Activated naive CD4-positive, alpha-beta T cell treated with anti-CD3 and anti-CD28 coated beads, Interleukin-2, amount 50 U/mL, for 16 hours (primary cell): ENCODE results near the gene AARS1.
"Not testable (repeated sequence)": the region's sequence is repeated elsewhere in the genome, so short reads cannot be mapped to it uniquely, and the experiment has no call there.

Experiments
- DNase-seq: peaks from one replicate; pipeline ENCODE4 v3.0.0-alpha.2; 2020

AARS1 gene

DNA sequence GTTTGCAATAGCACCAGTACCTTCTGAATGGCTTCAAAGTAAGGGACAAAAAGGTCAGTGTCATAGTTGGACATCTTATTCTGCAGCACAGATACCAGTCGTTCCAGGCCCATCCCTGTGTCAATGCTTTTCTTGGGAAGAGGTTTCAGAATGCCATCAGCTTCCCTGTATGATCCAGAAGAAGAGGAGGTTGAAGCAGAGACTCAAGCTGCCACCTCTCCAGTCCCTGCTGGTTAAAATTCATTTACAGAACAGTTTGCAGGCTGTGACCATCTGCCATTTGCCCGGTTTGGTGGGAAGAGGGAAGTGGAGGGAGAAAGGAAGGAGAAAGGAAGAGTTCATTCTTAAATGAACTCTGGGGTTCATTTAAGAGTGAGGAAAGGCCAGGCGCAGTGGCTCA lies 19.1 kb downstream of the AARS1 start:
- no peak for DNase-seq

DNA sequence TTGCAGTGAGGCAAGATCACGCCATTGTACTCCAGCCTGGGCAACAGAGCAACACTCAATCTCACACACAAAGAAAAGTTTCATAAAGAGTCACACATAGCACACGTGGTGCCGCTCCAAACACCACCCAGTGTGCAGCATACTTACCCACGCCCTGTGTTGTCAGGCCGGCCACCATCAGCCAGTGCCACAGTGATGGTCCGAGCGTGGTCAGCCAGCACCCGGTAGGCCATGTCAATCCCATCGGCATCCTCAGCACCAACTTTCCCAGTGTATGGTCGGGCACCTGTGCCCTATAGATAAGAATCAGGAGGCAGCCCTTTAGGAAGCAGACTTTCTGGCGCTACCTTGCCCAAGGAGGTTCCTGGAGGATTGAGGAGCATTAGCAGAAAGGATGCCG lies 19.8 kb downstream of the AARS1 start:
- DNase-seq = no peak

- DNase-seq = not testable (repeated sequence)
Observed at GRCh38 chr16:70267922-70268321, 21.4 kb downstream of the AARS1 start.

- no peak for DNase-seq
Observed at GRCh38 chr16:70267516-70267915, 21.8 kb downstream of the AARS1 start.

- not testable (repeated sequence) for DNase-seq
Observed at GRCh38 chr16:70259903-70260302, 29.4 kb downstream of the AARS1 start.

- DNase-seq = no peak
Observed at GRCh38 chr16:70258946-70259345, 30.4 kb downstream of the AARS1 start.

DNA sequence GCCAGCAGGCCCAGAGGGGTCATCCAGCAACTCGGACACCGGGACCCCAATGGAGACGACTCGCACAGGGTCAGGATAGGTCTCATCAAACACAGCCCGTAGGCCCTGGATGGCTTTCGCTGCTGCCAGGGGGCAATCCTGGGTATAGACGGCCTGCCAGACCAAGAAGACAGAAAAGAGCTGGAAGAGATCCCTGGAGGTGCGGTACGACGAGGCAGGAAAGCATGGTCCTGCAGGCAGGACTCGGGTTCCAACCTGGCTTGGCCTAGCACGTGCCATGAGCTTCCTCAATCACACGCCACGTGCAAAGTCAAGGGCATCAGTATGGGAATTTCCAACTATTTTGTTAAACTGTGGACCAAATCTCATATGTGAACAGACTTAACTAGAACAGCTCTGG lies 31.2 kb downstream of the AARS1 start:
- DNase-seq = no peak

- DNase-seq = no peak
Observed at GRCh38 chr16:70257391-70257790, 31.9 kb downstream of the AARS1 start.

GRCh38 chr16:70255574-70255973 lies 33.7 kb downstream of the AARS1 start:
- DNase-seq = no peak

DNA sequence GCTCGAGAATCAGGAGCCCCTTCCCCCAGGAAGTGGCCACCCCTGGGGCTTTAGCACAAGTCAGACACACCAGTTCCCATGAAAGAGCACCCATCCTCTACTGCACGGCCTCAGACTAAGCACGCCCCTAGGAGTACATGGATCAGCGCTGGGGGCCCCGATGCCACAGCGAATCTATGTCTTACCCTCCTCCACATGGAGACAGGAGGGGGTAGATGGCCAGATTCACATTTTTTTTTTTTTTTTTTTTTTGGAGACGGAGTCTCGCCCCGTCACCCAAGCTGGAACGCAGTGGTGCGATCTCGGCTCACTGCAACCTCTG lies 34.4 kb downstream of the AARS1 start:
- DNase-seq = no peak

DNA sequence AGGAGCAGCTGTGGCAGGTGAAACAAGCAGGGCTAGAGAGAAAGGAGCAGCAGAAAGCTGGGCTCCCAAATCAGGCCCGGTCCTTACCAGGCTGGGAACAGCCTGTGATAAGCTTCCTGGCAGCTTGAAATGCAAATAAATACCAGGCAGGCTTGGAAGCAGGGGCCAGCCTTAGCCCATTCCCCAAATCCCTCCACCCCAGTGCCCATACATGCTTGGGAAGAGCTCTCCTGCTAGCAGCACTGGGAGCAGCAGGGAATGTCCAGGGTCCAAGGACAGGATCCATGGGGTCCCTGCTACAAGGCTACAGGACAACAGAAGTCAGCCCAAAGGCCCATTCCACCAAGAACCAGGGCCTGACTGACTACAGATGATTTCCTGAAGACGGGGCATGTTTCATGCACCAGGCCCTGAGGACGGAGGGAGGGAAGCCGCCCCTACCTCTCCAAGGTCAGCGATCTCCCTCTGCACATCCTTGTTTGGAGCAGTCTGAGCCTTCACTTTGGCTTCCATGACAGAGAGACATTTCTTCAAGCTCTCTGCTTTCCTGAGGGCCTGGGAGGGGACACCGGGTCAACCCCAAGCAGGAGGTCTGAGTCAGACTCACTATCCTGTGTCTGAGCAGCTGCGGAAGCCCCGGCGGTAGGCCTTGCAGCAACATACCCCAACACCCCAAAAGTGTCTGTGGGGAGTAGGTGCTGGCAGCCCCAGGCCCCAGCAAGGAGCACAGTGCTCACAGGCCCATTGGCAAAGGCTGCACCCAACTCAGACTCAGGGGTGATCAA lies 34.9 kb downstream of the AARS1 start:
- DNase-seq = no peak

DNA sequence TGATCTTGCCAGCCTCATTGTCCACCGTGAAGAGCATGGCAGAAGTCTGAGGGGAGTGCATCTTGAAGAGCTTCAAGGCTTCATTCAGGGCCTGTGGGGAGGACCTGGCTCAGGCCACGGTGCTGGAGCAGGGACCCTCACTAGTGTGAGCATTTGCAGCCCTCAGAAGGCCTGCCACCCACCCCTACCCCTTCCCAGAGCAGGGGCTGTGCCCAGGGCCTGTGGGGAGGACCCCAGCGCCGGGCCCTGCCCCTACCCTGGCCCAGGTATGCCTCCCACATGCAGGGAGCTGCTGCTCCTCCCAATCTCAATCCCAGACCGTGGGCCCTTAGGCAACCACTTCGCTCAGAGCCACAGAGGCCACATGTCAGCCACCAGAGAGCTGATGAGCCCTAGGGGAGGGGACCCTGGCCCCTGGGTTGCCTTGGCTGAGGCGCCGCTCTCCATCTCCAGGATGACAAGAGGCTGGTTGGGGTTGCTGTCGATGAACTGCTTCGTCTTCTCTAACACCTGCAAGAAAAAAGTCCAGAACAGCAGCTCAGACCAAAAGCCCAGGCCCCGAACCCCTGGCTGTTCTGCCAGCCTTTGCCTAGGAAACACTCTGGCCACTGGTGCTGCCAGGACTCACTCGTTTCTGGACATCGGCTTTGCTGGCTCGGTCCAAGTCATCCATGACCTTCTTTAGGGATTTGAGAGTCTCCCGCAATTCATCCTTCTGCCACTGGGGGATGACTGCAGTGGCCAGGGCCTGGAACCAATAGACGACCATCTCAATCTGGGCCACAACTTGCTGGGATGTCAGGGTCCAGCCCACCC lies 35.8 kb downstream of the AARS1 start:
- peak; percentile 32 for DNase-seq

DNA sequence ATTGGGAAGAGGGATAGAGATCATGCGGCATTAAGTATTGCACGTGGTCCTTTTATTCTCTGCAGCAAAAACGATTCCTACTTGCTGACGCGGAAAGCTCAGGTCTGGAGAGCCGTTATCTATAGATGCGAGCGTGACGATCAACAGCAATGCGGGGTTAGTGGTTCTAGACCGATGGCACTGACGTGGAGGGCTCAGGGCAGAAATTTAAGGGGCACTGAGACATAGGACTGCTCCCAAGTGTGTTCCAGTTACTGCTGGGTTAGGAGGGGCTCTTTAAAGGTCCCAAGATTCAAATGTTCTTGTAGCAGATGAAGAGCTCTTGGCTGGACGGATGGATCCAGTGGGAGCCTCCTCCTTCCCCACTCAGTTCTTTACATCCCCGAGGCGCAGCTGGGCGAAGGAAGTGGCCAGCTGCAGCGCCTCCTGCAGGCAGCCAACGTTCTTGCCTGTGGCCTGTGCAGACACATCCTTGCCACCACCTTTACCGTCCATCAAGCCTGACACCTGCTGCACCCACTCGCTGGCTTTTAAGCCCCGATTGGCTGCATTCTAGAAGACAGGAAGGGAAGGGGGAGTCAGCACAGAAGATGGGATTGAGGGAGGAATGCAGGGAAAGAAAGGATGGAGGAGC lies 36.8 kb downstream of the AARS1 start:
- peak; percentile 28 for DNase-seq

GRCh38 chr16:70251629-70252354 lies 37.5 kb downstream of the AARS1 start, which contains the start of gene EXOSC6:
EXOSC6 (minus strand) TSS chr16:70251940; CDS start chr16:70251900, 40 bp downstream.
- DNase-seq = peak; percentile 92

DNA sequence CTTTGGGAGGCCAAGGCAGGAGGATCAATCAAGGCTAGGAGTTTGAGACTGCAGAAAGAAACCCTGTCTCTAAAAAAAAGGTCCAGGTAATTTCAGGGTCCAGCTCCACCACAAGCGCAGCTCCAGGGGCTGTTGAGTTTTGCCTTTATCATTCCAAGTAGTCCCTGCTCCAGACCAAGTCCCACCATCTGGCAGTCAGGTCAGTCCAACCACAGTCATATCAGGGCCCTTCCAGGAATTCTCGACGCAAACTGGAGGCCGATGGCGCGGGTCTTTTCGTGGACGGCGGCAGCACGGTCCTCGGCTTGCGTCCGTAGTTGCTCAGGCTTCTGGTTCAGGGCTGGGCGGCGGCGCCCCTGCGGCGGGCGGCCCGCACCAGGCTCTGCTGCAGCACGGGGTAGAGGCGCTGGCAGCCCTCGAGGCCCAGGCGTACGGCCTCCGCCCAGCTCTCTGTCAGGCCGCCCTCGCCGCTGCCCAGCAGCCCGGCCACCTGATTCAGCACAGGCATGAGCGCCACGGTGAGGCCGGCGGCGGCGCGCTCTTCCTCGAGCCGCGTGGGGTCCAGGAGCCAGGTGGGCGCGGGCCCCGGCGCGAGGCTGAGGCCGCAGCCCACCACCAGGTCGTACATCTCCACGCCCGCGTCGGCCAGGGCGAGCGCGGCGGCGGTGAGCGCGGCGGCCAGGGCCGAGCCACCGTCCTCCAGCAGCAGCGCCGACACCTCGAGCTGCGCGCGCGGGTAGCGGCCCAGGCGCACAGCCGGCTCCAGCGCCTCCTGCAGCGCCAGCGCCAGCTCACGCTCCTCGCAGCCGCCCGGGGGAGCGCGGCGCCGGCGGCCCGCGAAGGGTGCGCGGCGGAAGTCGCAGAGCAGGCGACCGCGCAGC lies 38.3 kb downstream of the AARS1 start:
- peak; percentile 47 for DNase-seq

DNA sequence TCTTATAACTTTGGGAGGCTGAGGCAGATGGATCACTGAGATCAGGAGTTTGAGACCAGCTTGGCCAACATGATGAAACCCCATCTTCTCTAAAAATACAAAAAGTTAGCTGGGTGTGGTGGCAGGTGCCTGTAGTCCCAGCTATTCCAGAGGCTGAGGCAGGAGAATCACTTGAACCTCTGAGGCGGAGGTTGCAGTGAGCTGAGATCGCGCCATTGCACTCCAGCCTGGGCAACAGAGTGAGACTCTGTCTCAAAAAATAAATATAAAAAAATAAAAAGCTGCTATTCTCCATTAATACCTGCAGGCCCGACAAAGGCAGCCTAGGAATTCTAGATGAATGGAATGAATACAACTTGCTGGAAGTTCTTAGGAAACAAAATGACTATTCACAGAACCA lies 39.6 kb downstream of the AARS1 start:
- DNase-seq = not testable (repeated sequence)

DNA sequence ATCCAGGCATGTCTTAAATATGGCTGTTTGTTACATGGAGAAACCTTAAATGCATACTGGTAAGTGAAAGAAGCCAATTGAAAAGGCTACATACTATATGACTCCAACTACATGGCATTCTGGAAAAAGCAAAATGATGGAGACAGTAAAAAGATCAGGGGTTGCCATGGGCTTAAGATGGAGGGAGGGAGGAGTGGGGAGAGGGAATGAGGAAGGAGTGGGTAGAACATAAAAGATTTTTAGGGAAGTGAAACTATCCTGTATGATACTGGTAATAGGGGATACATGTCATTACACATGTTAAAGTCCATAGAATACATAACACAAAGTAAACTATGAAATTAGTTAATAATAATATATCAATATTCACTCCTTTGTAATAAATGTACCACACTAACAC lies 50.5 kb downstream of the AARS1 start:
- DNase-seq = not testable (repeated sequence)

DNA sequence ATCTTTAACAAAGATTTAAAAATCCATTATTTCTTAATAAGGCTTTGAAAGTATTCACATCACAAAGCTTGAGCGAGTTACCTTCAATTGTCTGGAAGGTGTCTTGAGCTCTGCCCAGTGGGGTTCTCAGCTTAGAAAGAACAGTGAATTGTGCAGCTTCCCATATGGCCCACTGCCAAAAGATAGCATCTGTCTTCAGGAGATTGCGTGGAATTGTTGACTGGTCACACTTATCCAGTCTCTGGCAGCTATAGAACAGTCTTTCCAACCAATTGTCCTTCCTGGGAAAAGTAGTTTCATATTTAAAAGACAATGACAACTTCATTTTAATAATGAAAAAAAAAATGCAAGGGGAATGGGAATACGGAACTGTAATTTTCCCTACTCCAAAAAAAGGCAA lies 57.5 kb downstream of the AARS1 start:
- not testable (repeated sequence) for DNase-seq

DNA sequence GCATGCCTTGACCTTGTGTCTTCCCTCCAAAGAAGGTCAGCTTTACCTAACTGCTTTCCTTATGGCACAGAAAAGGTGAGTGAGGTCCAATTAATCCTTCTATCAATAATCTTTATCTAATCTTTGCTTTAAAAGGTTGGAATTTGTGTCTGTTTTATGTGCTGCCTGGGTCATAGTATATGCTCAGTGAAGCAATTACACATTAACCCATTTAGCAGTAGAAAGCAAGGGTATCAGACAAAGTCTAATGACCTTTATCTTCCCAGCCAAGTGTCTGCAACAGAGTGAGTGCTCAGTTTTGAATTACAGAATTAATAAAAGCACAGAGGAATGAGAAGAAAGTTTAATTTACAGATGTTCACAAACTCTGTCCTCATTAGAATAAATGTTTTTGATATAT lies 63.3 kb downstream of the AARS1 start:
- not testable (repeated sequence) for DNase-seq

GRCh38 chr16:70225430-70225829 lies 63.9 kb downstream of the AARS1 start:
- DNase-seq = not testable (repeated sequence)

- DNase-seq = not testable (repeated sequence)
Observed at GRCh38 chr16:70224645-70225044, 64.7 kb downstream of the AARS1 start.

GRCh38 chr16:70223971-70224513 lies 65.3 kb downstream of the AARS1 start:
- DNase-seq = not testable (repeated sequence)
